HepG2 (cell line): ENCODE measurements around the gene ARFGAP1. TPM values are rescaled to one million over a fixed set of nuclear protein-coding genes. Genes with fewer than 3 reads are reported as not detected.

Experiments
- ARID4A ChIP-seq: sonication (generic); formaldehyde crosslinking; IDR thresholded peaks from 2 replicates; pipeline ENCODE4 v1.5.0; 2020; ENCODE audit warnings: mild to moderate bottlenecking, missing genetic modification reagents, borderline replicate concordance
- BATF2 ChIP-seq: sonication (generic); formaldehyde crosslinking; IDR thresholded peaks from 2 replicates; pipeline ENCODE4 v1.8.0; 2022; ENCODE audit warnings: mild to moderate bottlenecking, missing genetic modification reagents, moderate library complexity
- CEBPZ ChIP-seq: IDR thresholded peaks from 2 replicates; pipeline ENCODE4 v1.6.1; 2012; ENCODE audit warnings: low read length, improper control_type of control experiment
- CREM ChIP-seq, 2 experiments: sonication (generic) in 1 of 2; formaldehyde crosslinking in 1 of 2; IDR thresholded peaks; 2 replicates each; pipeline versions ENCODE4 v1.4.0 to v1.6.1; 2016 to 2020; ENCODE audit warnings: antibody characterized with exemption in 1 of 2, mild to moderate bottlenecking in 1 of 2, missing genetic modification reagents in 1 of 2
- DNMT1 ChIP-seq: sonication (generic); formaldehyde crosslinking; IDR thresholded peaks from 2 replicates; pipeline ENCODE4 v1.5.1; 2020; ENCODE audit warnings: mild to moderate bottlenecking, missing genetic modification reagents
- HNF4G ChIP-seq, 2 experiments: sonication (generic) in 1 of 2; formaldehyde crosslinking in 1 of 2; IDR thresholded peaks; 2 replicates each; pipeline versions ENCODE4 v1.4.0 to v1.6.1; 2011 to 2020; ENCODE audit warnings: borderline replicate concordance in 2 of 2, low read depth in 2 of 2, mild to moderate bottlenecking in 2 of 2, low read length in 1 of 2, missing genetic modification reagents in 1 of 2, moderate library complexity in 1 of 2
- JUND ChIP-seq: sonication (generic); formaldehyde crosslinking; IDR thresholded peaks from 2 replicates; pipeline ENCODE4 v1.8.0; 2022; ENCODE audit warnings: mild to moderate bottlenecking, missing genetic modification reagents
- POLR2G ChIP-seq: fragments of 200-400 bp; formaldehyde crosslinking; IDR thresholded peaks from 2 replicates; pipeline ENCODE4 v1.6.1; 2018; ENCODE audit warnings: mild to moderate bottlenecking, low read depth, low read length, moderate library complexity
- TARDBP ChIP-seq: sonication (generic); formaldehyde crosslinking; IDR thresholded peaks from 2 replicates; pipeline ENCODE4 v1.8.0; 2022; ENCODE audit warnings: mild to moderate bottlenecking, missing genetic modification reagents
- TBP ChIP-seq: sonication (generic); formaldehyde crosslinking; IDR thresholded peaks from 2 replicates; pipeline ENCODE4 v1.5.0; 2020; ENCODE audit warnings: missing genetic modification reagents
- ZNF276 ChIP-seq: sonication (generic); formaldehyde crosslinking; IDR thresholded peaks from 2 replicates; pipeline ENCODE4 v1.4.0; 2020; ENCODE audit warnings: mild to moderate bottlenecking, low read depth, missing genetic modification reagents
- ZNF451 ChIP-seq: sonication (generic); formaldehyde crosslinking; IDR thresholded peaks from 2 replicates; pipeline ENCODE4 v1.5.0; 2020; ENCODE audit warnings: mild to moderate bottlenecking, missing genetic modification reagents
- ZNF878 ChIP-seq: sonication (generic); formaldehyde crosslinking; IDR thresholded peaks from 2 replicates; pipeline ENCODE4 v1.8.1; 2023; ENCODE audit warnings: mild to moderate bottlenecking, missing genetic modification reagents, moderate library complexity
- polyA plus RNA-seq, 8 experiments: library from polyadenylated mRNA; depleted of rRNA in 3 of 8; stranded (reverse) in 7 of 8; unstranded in 1 of 8; fragments of >200 nt; fragmentation: Illumina TruSeq in 4 of 8; extraction: Trizol in 4 of 8; gene quantifications; 2 replicates each; pipeline versions ENCODE4 v1.2.1 to v1.2.3, GENCODE V29; 2011 to 2016; ENCODE audit warnings: low read depth in 4 of 8, missing spikeins in 1 of 8, mixed read lengths in 1 of 8; ENCODE audit not compliant: insufficient read depth in 1 of 8
- total RNA-seq, 5 experiments: library from RNA; depleted of rRNA; stranded (reverse); fragments of >200 nt; fragmentation: Illumina TruSeq; extraction: Trizol; gene quantifications; 2 replicates each; pipeline ENCODE4 v1.2.3, GENCODE V29; 2016; ENCODE audit warnings: low read depth in 1 of 5

ARFGAP1 gene
- total and polyA plus RNA-seq, 2 of the 13 experiments (the other 11 are each of a cell fraction or from before 2014, with no cell fraction given) = 132 TPM

GRCh38 chr20:63261060-63261794 lies 11.4 kb upstream of the ARFGAP1 start (continued):
- TF ChIP-seq HNF4G (IDR thresholded peaks at IDR 0.05; ENCODE audit: borderline replicate concordance, low read depth, low read length) (no peak), HNF4G (CRISPR knock-in tag; IDR thresholded peaks at IDR 0.05; ENCODE audit: borderline replicate concordance, low read depth) (no peak), CREM (IDR thresholded peaks at IDR 0.05) (no peak), CREM (CRISPR knock-in tag; IDR thresholded peaks at IDR 0.05) (no peak), ZNF451 (CRISPR knock-in tag) (0 out of 2 replicates have a peak, but pooled peaks have one; percentile 16), CEBPZ (no peak), ARID4A (CRISPR knock-in tag) (peak; percentile 55; the same call in 1 of the 2 replicates), TBP (no peak), BATF2 (CRISPR knock-in tag) (no peak), POLR2G (no peak), ZNF878 (CRISPR knock-in tag) (no peak), ZNF276 (CRISPR knock-in tag) (no peak), TARDBP (CRISPR knock-in tag) (no peak), JUND (CRISPR knock-in tag) (0 out of 2 replicates have a peak, but pooled peaks have one; percentile 24), DNMT1 (CRISPR knock-in tag) (no peak)
